Measurements from ENCODE around the gene NUP214.
"Not testable (repeated sequence)": the region's sequence is repeated elsewhere in the genome, so short reads cannot be mapped to it uniquely, and the experiment has no call there.

The NUP214 gene

GRCh38 chr9:131235480-131235851 lies 110.1 kb downstream of the NUP214 start:
- DNase-seq: no peak

GRCh38 chr9:131236161-131236560 lies 110.8 kb downstream of the NUP214 start:
- DNase-seq: no peak

GRCh38 chr9:131236761-131237160 lies 111.4 kb downstream of the NUP214 start:
- DNase-seq: no peak

GRCh38 chr9:131237291-131237690 lies 111.9 kb downstream of the NUP214 start:
- DNase-seq: no peak

GRCh38 chr9:131237931-131238401 lies 112.6 kb downstream of the NUP214 start:
- DNase-seq: peak; percentile 94

GRCh38 chr9:131238402-131239021 lies 113.1 kb downstream of the NUP214 start:
- no peak for DNase-seq

- DNase-seq: no peak
Observed at GRCh38 chr9:131239161-131239975, 114.0 kb downstream of the NUP214 start.

- DNase-seq: no peak
Observed at GRCh38 chr9:131240047-131240921, 114.9 kb downstream of the NUP214 start.

GRCh38 chr9:131244331-131244730 lies 118.9 kb downstream of the NUP214 start:
- DNase-seq: not testable (repeated sequence)

GRCh38 chr9:131246618-131247017 lies 121.2 kb downstream of the NUP214 start:
- DNase-seq: no peak

GRCh38 chr9:131252120-131252519 lies 126.7 kb downstream of the NUP214 start:
- no peak for DNase-seq

- no peak for DNase-seq
Observed at GRCh38 chr9:131253891-131254491, 128.6 kb downstream of the NUP214 start.

- no peak for DNase-seq
Observed at GRCh38 chr9:131254626-131255025, 129.2 kb downstream of the NUP214 start.

GRCh38 chr9:131255676-131256197 lies 130.4 kb downstream of the NUP214 start:
- DNase-seq: no peak

- DNase-seq: no peak
Observed at GRCh38 chr9:131257266-131258025, 132.1 kb downstream of the NUP214 start.

- no peak for DNase-seq
Observed at GRCh38 chr9:131258186-131258585, 132.8 kb downstream of the NUP214 start.

GRCh38 chr9:131258698-131259431 lies 133.5 kb downstream of the NUP214 start:
- no peak for DNase-seq

- no peak for DNase-seq
Observed at GRCh38 chr9:131259432-131259898, 134.1 kb downstream of the NUP214 start.

GRCh38 chr9:131259916-131260597 lies 134.7 kb downstream of the NUP214 start:
- DNase-seq: no peak

GRCh38 chr9:131260751-131261452 lies 135.5 kb downstream of the NUP214 start:
- DNase-seq: no peak

All from activated CD4-positive, alpha-beta T cell treated with anti-CD3 and anti-CD28 coated beads, Interleukin-2, amount 50 U/mL, for 16 hours (primary cell).